ENCODE results near the gene TLK1.
A peak's percentile ranks its signal among the peaks of the same experiment; 100 is the strongest.

The TLK1 gene

DNA sequence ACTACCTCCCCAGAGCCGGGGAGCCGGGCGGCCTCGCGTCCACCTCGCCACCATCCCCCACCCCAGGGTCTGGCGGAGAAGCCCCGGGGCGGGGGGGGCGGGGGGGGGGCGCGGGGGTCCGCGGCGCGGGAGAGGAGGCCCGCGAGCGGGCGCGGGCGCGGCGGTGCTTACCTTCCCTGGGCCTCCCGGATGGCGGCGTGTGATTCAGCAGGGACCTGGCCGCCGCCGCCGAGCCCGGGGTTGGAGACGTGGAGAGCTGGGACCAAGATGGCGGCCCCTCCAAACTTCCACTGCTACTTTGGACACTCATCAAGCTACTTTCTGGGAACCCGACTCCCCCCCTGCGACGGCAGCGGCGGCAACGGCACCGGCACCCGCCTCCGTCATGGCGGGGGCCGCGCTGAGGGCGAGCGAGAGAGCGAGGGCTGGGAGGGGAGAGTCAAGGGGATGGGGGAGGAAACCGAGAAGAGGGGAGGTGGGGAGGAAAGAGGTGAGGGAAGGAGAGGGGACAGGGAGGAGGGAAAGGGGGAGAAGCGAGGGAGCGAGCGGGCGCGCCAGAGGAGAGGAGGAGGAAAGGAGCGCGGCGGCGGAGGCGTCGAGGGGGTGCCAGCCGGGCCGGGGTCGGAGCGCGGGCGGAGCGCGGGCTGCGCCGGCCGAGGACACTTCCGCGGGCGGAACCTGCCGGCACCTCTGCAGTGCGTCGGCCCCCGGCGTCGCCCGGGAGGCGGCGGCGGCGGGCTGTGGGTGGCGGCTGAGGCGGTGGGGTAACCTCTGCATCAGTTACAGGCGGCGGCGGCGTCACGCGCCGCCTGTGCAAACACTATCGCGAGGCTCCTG lies at the start of gene TLK1:
TSS of gene TLK1 (minus strand) at position 775 of the 837 bp plus-strand sequence. CDS start at position 310, 465 bp downstream.
- H3K4me1 ChIP-seq = peaks cover 39% of the 10 kb centered on the region
- in situ Hi-C loops (cut with MboI; ENCODE audit: low sequenced_read_pairs) = loop anchor here (25.0 kb wide), 1 partner anchor 252 kb away; no protein-coding TSS in a partner anchor
- H3K36me3 ChIP-seq (replicated peaks) = no peaks in the 10 kb centered on the region
- H3K4me3 ChIP-seq = peak within 1 kb of the TSS; percentile 83
- H3K9me3 ChIP-seq = no peaks in the 10 kb centered on the region
- H3K27me3 ChIP-seq (ENCODE audit: low read depth) = no peaks in the 10 kb centered on the region
- peak; percentile 53 to 76 for DNase-seq (ENCODE audit: low spot score in 2 of 2)

DNA sequence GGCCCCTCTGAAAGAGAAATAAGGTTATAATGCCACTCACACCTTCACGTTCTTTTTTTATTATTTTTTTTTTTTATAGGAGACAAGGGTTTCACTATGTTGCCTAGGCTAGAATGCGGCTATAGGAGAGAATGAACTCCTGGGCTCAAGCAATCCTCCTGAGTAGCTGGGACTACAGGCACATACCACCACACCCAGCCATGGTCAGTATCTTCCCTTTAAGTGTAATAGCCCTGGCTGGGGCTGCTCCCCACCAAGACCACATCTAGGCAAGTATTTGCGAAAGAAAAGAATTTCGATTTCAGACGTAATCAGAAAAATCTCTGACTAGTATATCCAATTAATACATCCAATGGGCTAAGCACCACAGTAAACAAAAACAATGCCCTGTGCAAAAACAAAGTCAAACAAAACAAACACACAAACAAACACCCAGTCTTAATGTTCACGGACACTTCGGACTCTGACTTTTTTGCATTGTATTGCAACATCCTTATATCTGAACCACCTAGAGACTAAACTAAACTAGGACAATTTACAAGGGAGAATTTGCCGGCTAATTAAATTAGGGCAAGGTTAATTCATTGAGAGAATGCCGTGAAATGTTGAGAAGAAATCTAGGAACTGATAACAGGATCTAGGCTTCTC lies 49.6 kb upstream of the TLK1 start:
- in situ Hi-C loops (cut with MboI; ENCODE audit: low sequenced_read_pairs) = no loop called here
- H3K4me3 ChIP-seq = no peak overlapping the region
- H3K4me1 ChIP-seq = no peaks in the 10 kb centered on the region
- no peaks in the 10 kb centered on the region for H3K36me3 ChIP-seq (replicated peaks)
- H3K27me3 ChIP-seq (ENCODE audit: low read depth) = peaks cover 9% of the 10 kb centered on the region
- no peaks in the 10 kb centered on the region for H3K9me3 ChIP-seq
- no peak for DNase-seq (ENCODE audit: low spot score in 2 of 2)

DNA sequence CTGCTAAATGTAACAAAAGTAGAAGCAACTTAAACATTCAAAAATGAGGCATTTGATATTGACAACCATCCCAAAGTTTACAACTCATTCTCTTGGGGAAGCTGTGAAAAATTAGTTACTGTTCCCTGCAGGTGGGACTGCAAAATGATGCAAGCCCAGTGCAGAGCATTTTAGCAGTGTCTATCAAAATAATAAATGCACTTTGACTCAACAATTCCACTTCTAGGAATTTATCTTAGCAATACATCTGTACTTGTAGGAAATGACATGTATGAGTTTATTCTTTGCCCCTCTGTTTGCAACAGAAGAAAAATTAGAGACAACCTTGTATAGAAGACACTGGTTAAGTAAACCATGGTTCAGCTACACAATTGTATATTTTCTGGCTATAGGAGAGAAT lies 48.0 kb upstream of the TLK1 start:
- H3K27me3 ChIP-seq (ENCODE audit: low read depth) = peaks cover 9% of the 10 kb centered on the region
- H3K4me1 ChIP-seq = no peaks in the 10 kb centered on the region
- no peak for DNase-seq (ENCODE audit: low spot score in 2 of 2)
- in situ Hi-C loops (cut with MboI; ENCODE audit: low sequenced_read_pairs) = no loop called here
- H3K36me3 ChIP-seq (replicated peaks) = no peaks in the 10 kb centered on the region
- H3K9me3 ChIP-seq = no peaks in the 10 kb centered on the region
- H3K4me3 ChIP-seq = no peak overlapping the region

DNA sequence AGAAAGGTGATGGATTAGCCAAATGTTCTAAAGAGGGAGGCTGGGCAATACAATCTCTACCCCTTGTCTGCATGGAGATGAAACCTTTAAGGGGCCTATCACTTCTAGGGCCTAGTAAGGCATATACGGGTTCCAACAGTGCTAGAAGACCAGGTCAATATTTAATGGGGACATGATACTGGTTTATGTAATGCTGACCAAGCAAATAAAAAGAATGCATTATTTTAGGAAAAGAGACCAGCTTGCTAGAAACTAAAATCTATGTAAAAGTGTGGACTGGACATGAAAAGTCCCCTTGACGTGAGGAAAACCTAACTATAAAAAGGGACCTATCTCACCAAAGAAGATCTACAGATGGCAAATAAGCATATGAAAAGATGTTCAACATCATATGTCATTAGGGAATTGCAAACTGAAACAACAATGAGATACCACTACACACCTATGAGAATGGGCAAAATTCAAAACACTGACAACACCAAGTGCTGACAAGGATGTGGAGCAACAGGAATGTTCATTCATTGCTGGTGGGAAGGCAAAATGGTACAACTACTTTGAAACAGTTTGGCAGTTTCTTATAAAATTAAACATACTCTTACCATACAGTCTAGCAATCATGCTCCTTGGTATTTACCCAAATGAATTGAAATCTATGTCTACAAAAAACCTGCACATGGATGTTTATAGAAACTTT lies 45.9 kb upstream of the TLK1 start:
- H3K9me3 ChIP-seq = no peaks in the 10 kb centered on the region
- in situ Hi-C loops (cut with MboI; ENCODE audit: low sequenced_read_pairs) = no loop called here

DNA sequence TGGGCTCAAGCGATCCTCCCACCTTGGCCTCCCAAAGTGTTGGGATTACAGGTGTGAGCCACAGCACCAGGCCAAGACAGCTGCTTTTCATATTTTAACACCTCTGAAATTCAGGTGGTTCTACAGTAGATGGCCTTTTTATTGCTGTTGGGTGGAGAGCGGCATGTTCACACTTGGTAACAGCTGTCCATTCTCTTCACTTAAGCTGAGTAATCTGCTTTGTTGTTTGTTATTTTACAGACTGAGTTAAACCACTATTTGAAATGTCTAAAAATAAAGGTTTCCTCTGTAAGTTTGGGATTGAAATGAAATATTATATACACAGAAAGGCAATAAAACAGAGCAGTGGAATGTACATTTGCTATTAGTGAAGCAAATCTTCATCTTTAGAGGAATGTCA lies 44.9 kb upstream of the TLK1 start:
- in situ Hi-C loops (cut with MboI; ENCODE audit: low sequenced_read_pairs) = no loop called here
- Histone ChIP-seq H3K36me3 (replicated peaks) (no peaks in the 10 kb centered on the region), H3K4me3 (no peak overlapping the region), H3K9me3 (no peaks in the 10 kb centered on the region), H3K27me3 (ENCODE audit: low read depth) (peaks cover 4% of the 10 kb centered on the region), H3K4me1 (no peaks in the 10 kb centered on the region)
- DNase-seq (ENCODE audit: low spot score in 2 of 2) = no peak

More for the DNA sequence above, 45.9 kb upstream of the TLK1 start:
- peaks cover 9% of the 10 kb centered on the region for H3K27me3 ChIP-seq (ENCODE audit: low read depth)
- no peak overlapping the region for H3K4me3 ChIP-seq
- no peaks in the 10 kb centered on the region for H3K36me3 ChIP-seq (replicated peaks)
- H3K4me1 ChIP-seq = no peaks in the 10 kb centered on the region
- DNase-seq (ENCODE audit: low spot score in 2 of 2) = no peak

DNA sequence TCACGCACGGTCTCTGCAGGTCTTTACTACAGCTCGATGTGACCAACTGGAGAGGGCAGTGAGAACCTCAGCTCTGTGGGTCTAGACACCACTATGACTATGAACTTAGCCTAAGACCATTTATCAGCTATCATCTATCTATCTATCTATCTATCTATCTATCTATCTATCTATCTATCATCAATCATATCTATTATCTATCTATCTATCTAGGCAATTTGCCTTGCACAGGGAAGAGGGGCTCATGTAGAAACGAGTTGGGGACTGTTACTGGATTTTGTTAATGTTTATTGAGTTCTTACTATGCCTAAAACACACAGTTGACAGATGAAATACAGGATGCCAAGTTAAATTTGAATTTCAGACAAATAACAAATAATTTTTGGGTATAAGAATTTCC lies 41.1 kb upstream of the TLK1 start:
- H3K36me3 ChIP-seq (replicated peaks) = no peaks in the 10 kb centered on the region
- DNase-seq (ENCODE audit: low spot score in 2 of 2) = no peak
- H3K27me3 ChIP-seq (ENCODE audit: low read depth) = no peaks in the 10 kb centered on the region
- no peaks in the 10 kb centered on the region for H3K4me1 ChIP-seq
- no peak overlapping the region for H3K4me3 ChIP-seq
- H3K9me3 ChIP-seq = no peaks in the 10 kb centered on the region
- in situ Hi-C loops (cut with MboI; ENCODE audit: low sequenced_read_pairs) = no loop called here

DNA sequence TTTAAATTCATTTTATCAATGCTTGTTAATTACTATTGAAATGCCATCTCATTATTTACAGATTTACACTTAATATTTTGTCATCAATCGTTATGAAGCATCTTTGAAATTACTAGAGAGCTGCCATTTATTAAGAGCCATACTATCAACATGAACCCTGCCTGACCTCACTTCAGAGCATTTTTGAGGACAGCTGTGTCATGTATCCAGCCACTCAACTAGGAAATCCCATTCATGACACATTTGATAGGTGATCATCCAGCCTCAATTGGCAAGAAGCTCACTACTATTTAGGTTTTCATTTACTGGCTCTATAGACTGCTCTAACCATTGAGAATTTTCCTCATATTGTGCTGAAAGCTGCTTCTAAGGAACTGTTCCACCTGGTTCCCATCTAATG lies 40.6 kb upstream of the TLK1 start:
- no peak for DNase-seq (ENCODE audit: low spot score in 2 of 2)
- Histone ChIP-seq H3K36me3 (replicated peaks) (no peaks in the 10 kb centered on the region), H3K4me1 (no peaks in the 10 kb centered on the region), H3K9me3 (no peaks in the 10 kb centered on the region), H3K4me3 (no peak overlapping the region), H3K27me3 (ENCODE audit: low read depth) (no peaks in the 10 kb centered on the region)
- in situ Hi-C loops (cut with MboI; ENCODE audit: low sequenced_read_pairs) = no loop called here

DNA sequence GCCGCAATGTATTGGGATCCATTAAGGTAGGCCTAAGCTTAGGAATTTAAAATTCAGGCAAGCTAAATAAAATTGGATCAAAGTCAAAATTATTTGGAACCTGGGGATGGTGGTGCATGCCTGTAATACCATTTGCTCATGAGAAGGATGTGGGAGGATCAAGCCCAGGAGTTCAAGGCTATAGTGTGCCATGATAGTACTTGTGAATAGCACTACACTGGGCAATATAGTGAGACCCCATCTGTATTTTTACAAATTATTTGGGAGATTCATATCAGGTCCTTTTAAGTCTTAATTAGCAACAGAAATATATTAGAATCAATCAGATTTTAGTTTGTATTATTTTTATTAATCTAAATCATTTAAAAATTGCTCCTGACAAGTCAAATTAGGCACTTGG lies 39.8 kb upstream of the TLK1 start:
- in situ Hi-C loops (cut with MboI; ENCODE audit: low sequenced_read_pairs) = no loop called here
- Histone ChIP-seq H3K4me1 (no peaks in the 10 kb centered on the region), H3K27me3 (ENCODE audit: low read depth) (no peaks in the 10 kb centered on the region), H3K4me3 (no peak overlapping the region), H3K9me3 (no peaks in the 10 kb centered on the region), H3K36me3 (replicated peaks) (no peaks in the 10 kb centered on the region)
- no peak for DNase-seq (ENCODE audit: low spot score in 2 of 2)

DNA sequence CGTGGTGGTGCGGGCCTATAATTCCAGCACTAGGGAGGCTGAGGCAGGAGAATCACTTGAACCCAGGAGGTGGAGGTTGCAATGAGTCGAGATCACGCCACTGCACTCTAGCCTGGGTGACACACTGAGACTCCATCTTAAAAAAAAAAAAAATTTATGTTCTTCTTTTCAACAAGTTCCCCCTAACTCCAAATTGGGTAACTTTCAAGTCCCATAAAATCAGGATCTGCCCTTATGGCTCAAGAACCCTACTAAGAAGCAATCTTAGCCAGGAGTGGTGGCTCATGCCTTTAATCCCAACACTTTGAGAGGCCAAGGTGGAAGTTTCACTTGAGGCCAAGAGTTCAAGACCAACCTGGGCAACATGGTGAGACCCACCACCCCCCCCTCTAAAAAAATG lies 30.3 kb upstream of the TLK1 start:
- no peaks in the 10 kb centered on the region for H3K36me3 ChIP-seq (replicated peaks)
- H3K4me1 ChIP-seq = no peaks in the 10 kb centered on the region
- no peak overlapping the region for H3K4me3 ChIP-seq
- in situ Hi-C loops (cut with MboI; ENCODE audit: low sequenced_read_pairs) = no loop called here
- no peaks in the 10 kb centered on the region for H3K9me3 ChIP-seq
- DNase-seq (ENCODE audit: low spot score in 2 of 2) = no peak
- no peaks in the 10 kb centered on the region for H3K27me3 ChIP-seq (ENCODE audit: low read depth)

DNA sequence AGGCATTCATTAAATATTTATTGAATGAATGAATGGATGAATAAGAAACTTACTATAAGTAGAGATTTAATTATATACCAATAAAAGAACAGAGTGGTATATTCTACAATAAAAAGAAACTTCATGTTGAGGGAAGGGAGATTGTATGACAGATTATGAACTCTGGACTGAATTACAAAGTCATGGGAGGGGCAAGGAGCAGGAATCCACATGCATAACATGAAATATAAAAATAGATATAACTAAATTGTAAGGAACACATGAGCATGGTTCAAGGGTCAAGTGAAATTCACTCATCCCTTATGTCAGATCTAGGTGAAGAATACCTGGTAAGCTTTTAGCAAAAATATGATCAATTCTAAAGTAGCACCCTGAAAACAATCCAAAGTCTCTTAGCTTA lies 27.1 kb upstream of the TLK1 start:
- Histone ChIP-seq H3K27me3 (ENCODE audit: low read depth) (no peaks in the 10 kb centered on the region), H3K9me3 (no peaks in the 10 kb centered on the region), H3K4me1 (no peaks in the 10 kb centered on the region), H3K36me3 (replicated peaks) (no peaks in the 10 kb centered on the region), H3K4me3 (no peak overlapping the region)
- DNase-seq (ENCODE audit: low spot score in 2 of 2) = no peak
- in situ Hi-C loops (cut with MboI; ENCODE audit: low sequenced_read_pairs) = no loop called here

DNA sequence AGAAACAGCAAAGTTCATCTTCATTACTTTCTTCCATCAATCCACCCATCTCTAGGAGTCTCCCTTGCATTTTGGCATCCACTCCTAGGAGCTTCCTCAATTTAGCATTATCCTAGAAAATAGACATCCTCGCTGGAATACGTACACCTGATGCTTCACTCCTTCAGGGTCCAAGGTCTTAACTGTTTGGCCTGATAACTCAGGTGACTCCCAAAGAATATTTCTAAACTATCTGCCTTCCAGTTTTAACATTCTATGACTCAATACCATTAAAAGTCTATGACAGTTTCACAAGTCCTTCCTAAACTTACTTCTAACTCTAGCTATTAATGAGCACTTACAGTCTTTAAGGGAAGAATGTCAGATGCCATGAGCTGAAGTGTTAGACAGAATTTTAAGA lies 26.5 kb upstream of the TLK1 start:
- in situ Hi-C loops (cut with MboI; ENCODE audit: low sequenced_read_pairs) = no loop called here
- Histone ChIP-seq H3K4me1 (no peaks in the 10 kb centered on the region), H3K27me3 (ENCODE audit: low read depth) (no peaks in the 10 kb centered on the region), H3K4me3 (no peak overlapping the region), H3K9me3 (no peaks in the 10 kb centered on the region), H3K36me3 (replicated peaks) (no peaks in the 10 kb centered on the region)
- DNase-seq (ENCODE audit: low spot score in 2 of 2) = no peak

DNA sequence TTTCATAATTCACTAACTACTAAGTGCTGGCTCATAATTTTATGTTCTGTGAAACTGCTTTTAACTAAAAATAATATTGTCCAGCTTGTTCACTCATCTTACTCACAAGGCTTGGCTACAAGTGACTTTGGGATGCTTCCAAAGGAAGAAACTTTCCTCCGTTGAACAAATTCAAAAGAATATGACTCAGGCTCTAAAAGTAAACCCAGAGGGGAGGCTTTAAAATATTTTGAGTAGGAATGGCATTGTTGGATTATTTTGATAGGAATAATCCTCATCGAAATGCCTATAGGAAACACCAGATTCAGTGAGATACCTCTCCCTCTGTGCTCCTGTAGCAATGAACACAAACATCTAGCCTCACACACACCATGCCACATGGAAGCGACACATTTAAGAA lies 25.2 kb upstream of the TLK1 start:
- no peaks in the 10 kb centered on the region for H3K9me3 ChIP-seq
- peaks cover 7% of the 10 kb centered on the region for H3K4me1 ChIP-seq
- DNase-seq (ENCODE audit: low spot score in 2 of 2) = no peak
- no peaks in the 10 kb centered on the region for H3K36me3 ChIP-seq (replicated peaks)
- no peak overlapping the region for H3K4me3 ChIP-seq
- in situ Hi-C loops (cut with MboI; ENCODE audit: low sequenced_read_pairs) = no loop called here
- no peaks in the 10 kb centered on the region for H3K27me3 ChIP-seq (ENCODE audit: low read depth)

DNA sequence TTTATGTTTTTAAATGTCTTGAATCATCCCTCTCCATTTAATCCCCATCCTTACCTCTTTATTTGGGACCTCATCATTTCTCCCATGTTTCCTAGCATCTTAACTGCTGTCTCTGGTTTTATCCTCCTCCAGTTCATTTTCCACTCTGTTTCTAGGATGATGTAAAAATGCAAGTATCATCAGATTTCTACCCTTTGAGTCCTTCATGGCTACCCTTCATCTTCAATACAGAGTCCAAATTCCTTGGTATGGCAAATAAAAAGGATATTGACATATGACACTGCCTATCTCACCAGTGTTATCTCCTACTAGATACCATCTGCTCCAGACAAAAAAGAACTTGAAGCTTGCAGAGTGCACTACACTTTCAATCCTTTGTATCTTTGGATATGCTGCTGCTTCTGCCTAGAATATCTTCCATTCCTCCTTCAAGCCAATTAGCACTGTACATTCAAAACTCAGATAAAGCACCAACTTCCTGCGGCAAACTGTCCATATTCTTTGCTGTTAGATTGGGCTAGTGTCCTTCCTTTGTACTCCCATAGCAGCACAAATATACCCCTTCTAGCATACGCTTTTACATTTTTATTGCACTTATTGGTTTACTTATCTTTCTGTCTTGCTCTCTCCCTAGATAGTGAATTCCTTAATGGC lies 24.6 kb upstream of the TLK1 start:
- in situ Hi-C loops (cut with MboI; ENCODE audit: low sequenced_read_pairs) = no loop called here
- Histone ChIP-seq H3K36me3 (replicated peaks) (no peaks in the 10 kb centered on the region), H3K4me1 (peaks cover 7% of the 10 kb centered on the region), H3K27me3 (ENCODE audit: low read depth) (no peaks in the 10 kb centered on the region), H3K9me3 (no peaks in the 10 kb centered on the region), H3K4me3 (no peak overlapping the region)
- DNase-seq (ENCODE audit: low spot score in 2 of 2) = no peak

Data from HAP-1 (cell line).